Cerebellar cortex (tissue), 1 donor: ENCODE measurements around the gene DIO1.

Source experiments
- DNase-seq: peaks from one replicate; pipeline ENCODE4 v3.0.0-alpha.2; 2015; ENCODE audit warnings: low spot score

The DIO1 gene

DNA sequence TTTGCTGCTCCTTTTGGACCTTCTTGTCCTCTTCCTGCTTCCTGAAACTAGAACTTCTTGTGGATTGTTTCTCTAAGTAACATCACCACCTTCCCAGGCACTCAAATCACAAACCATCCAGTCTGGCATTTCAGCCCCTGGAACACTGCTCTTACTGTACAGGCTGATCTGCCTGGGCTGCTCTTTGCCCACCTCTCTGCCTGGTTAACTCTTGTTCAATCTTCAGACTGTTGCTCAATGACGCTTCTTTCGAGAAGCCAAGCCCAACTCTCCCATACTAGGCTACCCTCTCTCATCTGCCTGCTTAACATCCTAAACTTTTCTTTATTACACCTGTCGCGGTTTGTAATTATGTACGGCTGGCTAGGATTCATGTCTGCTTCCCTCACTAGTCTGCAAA is 657 bp downstream of the DIO1 start:
- no peak for DNase-seq

DNA sequence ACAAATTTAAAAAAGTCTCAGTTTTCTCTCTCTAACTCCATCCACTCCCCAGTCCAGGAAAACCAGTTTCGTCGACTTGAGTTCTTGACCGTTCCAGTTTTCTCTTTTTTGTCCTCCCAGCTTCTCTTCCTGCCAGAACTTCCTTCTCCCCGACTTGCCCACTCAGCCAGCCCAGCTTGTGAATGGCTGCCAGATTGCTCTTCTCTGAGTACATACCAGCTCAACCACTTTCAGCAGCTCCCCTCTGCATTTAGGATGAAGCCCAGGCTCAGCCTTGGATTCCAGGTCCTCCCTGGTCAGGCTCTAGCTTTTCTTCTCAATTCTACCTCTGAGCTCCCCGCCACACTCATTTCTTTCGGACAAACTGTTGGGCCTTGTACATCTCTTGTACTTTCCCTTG is 1.4 kb downstream of the DIO1 start:
- no peak for DNase-seq

DNA sequence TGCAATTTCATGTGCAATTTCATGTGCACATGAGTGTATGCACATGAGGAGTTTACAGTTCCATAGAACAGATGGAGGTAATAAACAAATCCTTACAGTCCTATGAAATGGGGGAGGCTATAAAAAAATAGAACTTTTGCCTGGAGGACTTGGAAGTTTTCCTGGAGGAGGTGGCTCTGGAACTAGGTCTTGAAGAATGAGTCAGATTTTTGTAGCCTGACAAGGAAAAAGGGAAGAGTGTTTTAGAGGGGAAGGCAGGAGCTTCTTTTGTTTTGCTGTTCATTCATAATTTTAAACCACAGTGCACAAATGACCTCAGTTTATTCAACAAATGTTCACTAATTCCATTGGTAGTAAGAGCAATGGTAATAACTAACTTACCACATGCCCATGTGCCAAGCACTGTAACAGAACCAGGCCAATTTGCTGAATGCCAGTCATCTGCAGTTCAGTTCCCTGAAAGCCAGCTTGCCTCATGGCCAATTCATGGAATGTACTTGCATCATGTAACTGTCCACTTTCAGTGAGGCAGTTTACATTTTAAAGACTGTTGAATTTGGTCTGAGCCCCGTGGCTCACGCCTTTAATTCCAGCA is 2.7 kb downstream of the DIO1 start:
- DNase-seq: no peak

DNA sequence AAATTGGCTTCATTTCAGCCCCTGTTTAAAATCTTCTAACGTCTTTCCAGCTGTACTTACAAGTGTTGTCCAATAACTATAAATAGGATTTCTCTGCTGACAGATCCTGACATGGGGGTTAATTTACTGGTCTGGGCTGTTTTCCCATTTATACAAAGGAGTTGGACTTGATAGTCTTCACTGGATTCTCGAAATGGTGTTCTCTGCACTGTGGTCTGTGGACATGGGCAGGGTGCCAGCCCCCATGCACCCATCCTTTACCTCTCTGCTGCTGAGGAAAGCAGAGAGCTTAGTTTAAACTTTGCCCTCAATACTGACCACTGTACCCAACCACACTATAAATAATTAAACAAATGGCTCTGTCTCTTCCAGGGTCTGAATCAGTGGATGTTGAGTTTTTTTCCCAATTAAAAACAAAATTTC is 5.2 kb downstream of the DIO1 start:
- no peak for DNase-seq

DNA sequence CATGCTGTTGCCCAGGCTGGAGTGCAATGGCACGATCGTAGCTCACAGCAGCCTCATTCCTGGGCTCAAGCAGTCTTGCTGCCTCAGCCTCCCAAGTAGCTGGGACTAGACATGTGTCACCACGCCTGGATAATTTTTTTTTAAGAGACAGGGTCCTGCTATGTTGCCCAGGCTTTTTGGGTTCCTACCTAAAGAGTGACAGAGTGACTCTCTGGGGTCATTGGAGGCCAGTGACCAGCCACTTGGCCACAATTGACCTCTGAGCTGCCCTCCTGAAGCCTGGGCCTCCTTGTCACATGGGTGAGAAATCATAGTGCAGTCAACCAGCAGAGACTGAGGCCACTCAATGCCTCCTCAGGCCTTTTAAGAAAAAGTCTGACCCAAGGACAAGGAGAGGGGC is 5.7 kb downstream of the DIO1 start:
- no peak for DNase-seq

DNA sequence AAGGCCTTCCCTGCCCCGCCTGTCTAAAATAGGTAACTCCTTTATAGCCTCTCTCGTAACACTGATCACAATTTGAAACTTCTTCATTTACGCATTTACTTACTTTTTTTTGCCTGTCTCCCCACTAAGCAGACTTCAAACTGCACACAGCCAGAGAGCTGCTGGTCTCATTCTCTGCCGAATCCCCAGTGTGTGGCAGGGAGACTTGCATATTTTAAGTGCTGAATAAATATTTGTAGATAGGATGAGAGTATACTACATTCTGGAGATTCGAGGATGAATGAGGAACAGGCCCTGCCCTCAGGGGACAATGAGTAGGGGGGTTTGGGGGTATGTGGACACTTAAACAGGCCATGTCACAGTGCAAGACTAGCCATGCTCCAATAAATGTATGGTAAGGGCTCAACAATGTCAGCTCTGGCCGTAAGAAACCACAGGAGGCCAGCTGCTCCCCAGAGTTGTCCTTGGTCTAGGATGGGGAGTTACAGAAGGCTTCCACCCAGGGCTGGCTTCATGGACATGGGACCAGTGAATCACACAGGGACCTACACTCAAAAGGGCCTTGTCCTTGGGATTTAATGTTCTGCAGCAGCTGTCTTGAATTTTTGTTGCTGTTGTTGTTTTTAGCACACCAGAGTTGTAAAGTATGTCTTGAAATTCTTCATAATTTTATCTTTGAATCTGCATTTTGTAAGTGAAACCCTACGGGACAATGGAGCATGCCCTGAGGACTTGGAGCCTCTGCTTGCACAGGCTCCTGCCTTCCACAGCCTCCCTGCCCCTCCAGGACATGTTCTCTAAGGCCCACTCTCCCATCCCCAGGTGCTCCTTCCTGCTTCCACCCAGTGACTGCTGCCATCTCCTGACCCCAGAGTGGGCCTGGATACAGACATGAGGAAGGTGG is 8.5 kb downstream of the DIO1 start:
- no peak for DNase-seq

DNA sequence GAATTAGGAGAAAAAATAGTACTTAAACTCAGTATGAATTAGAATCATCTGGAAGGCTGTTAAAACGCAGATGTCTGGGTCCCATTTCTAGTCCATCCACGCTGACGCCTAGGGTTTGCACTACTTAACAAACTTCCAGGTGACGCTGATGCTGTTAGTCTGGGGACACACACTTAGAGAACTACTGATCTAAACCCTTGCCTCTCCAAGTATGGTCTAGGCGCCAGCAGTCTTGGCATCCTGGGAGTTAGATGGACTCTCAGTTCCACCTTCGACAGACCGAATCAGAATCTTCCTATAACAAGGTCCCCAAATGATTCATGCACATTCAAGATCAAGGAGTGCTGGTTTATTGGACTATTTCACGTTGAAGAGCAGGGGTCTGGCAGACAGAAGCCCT is 11.5 kb downstream of the DIO1 start:
- no peak for DNase-seq

DNA sequence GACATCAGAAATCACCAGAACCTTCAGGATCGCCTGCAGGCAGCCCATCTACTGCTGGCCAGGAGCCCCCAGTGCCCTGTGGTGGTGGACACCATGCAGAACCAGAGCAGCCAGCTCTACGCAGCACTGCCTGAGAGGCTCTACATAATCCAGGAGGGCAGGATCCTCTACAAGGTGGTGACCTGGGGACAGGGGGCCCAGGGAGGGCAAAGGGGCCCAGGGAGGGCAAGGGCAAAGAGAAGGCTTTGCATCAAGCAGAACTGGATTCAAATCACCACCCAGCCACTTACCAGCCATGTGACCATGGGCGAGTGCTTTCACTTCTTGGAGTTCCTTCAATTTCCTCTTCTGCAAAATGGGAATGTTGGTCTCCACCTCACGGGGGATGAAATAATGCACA is 12.1 kb downstream of the DIO1 start:
- no peak for DNase-seq

DNA sequence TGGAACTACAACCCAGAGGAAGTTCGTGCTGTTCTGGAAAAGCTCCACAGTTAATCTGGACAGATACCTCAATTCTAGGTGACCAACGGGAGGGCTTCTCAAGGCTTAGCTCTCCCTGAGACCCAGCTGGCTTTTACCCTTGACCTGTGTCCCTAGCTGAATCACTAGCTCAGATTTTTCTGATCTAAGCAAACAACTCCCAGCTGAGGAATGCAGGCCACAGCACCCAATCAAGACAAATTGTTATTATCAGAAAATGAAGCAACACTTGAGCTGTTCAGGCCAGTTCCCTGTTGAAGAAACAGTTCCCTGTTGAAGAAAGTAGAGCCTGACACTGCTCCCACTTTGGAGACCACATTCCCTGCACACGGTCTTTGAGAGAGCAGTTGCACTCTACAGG is 16.0 kb downstream of the DIO1 start:
- no peak for DNase-seq

DNA sequence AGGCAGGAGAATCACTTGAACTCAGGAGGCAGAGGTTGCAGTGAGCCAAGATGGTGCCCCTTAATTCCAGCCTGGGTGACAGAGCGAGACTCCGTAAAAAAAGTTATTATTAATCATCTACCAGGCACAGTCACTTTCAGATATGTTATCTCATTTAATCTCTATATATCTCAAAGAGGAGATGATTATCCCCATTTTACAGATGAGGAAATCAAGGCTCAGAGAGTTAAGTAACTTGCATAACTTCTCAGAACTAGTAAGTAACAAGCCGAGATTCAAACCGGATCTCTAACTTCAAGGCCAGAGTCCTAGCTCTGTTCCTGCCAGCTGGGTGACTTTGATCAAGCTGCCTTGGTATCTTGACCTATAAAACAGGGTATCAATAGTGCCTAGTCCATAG is 17.5 kb downstream of the DIO1 start:
- DNase-seq: no peak

DNA sequence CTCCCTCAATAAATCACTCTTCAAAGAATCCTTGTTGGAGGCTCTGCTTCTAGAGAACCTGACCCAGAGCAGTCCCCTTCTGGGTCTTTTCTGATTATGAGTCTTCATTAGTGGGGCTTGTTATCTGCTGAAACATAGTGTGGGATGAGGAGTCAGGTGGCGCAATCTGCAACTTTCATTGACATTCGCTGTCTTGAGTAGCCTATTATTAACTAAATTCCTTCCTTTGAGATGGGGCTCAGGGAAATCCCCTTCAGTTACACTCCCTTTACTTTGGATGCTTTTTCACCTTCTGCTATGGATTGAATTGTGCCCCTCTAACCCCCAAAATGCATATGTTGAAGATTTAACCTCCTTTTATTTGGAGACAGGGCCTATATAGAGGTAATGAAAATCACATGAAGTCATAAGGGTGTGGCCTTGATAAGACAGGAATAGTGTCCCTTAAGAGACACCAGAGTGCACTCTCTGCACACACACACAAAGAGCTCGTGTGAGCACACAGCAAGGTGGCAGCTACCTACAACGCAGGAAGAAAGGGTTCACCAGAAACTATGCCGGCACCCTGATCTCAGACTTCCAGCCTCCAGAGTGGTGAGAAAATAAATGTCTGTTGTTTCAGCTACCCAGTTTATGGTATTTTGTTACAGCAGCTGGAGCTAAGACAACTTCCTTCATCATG is 19.5 kb downstream of the DIO1 start:
- no peak for DNase-seq

DNA sequence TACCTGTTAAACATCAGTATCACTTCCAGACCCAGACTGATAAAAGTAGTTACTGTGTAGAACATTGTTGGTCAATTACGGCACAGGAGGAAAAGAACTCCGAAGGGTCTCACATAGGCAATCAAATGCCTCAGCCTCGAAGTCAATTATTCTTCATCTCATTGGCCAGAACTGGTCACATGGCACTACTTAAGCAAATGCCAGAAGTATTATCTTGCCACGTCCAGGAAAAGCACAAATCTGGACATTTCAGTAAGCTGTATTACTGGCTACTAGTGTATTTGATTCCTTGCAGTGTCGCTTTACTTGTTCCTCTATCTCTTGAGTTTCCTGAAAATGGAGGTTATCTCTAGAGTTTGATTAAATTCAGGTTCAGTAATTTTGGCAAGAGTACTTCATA is 24.4 kb downstream of the DIO1 start:
- DNase-seq: no peak

DNA sequence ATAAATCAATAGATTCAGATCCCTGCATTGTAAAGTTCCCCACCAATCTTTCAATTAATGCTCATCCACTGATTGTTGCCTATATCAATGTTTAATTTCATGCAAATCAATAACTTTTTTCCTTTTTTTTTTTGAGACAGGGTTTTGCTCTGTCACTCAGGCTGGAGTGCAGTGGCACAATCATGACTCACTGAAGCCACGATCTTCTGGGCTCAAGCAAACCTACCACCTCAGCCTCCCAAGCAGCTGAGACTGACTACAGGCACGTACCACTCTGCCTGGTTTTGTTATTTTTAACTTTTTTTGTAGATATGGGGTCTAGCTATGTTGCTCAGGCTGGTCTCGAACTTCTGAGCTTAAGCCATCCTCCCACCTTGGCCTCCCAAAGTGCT is 25.7 kb downstream of the DIO1 start:
- no peak for DNase-seq

DNA sequence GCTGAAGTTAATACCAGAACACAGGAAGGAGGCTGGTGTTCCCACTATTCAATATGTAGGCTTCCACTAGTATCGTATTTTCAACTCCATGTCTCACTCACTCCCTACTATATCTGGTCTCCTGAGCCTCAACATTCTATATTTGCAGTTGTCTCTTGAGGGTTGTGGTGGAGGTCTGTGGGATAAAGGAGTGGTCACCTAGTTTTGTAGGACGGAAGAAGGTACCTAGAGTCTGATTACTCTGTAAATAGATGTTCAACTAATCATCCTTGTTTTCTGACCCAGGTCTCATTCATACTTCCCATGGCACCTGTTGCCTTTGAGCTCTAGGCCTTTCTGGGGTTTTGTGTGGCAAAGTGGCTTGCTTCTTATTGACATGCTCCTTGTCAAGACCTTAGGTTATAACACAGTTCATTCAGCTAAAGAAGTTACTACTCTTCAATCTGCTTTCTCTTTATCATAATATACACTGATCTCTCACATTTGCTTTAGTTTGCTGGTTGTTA is 33.4 kb downstream of the DIO1 start:
- DNase-seq: no peak

DNA sequence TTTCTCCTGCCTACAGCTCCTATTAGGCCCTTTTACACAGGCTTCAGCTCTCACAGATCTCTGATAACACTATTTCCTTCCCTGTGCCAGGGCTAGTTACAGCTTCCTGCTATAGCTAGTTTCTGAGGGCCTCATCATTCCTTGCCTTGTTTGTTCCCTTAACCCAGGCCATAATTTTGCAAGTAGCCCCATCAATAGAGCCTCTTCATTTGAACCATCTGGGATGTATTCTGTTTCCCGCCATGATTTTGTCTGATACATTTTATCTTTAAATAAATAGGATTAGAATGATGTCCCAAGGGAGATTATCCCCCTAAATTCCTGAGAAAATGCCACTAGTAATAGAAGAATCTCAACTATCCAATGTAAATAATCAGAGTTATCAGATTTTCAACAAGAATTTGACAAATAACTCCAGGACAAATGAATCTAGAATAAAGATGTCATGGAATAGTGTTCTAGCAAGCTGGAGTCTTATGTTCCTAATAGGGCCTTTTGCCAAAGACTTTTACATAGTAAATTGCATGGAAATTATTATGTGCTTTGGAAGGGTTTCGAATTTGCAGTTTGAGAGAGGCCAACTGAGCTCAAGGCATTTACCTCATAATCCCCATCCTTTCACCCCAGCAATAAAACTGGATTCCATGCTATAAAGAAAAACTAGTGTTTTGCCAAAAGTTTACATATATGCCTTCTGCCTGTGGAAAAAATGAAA is 35.4 kb downstream of the DIO1 start:
- DNase-seq: no peak

DNA sequence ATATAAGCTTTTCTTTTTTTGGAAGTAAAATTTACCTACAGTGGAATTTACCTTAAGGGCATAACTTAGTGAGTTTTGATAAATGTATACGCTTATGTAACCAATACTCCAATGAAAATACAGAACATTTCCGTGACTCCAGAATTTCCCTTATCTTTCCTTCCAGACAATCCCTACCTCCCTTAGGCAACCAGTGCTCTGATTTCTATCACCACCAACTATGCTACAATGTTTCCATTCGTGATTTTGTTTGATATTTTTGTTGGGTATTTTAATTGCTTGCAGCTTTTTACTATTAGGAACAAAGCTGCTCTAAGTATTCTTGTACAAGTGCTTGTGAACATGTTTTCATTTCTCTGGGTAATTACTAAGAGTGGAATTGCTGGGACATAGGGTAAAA is 36.9 kb downstream of the DIO1 start:
- no peak for DNase-seq

DNA sequence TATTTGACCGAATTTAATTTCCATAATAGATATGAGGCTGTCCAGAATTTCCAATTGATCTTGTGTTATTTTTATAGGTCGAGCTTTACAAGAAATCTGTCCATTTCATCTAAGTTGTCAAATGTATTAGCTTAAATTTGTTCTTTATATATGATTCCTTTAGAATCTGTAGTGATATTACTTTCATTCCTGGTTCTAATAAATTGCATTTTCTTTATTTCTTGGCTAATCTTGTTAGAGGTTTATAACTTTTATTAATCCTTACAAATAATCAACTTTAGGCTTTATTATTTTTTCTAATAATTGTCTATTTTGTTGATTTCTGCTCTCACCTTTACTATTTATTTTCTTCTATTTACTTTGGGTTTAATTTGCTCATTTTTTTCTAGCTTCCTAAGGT is 37.5 kb downstream of the DIO1 start:
- DNase-seq: no peak

DNA sequence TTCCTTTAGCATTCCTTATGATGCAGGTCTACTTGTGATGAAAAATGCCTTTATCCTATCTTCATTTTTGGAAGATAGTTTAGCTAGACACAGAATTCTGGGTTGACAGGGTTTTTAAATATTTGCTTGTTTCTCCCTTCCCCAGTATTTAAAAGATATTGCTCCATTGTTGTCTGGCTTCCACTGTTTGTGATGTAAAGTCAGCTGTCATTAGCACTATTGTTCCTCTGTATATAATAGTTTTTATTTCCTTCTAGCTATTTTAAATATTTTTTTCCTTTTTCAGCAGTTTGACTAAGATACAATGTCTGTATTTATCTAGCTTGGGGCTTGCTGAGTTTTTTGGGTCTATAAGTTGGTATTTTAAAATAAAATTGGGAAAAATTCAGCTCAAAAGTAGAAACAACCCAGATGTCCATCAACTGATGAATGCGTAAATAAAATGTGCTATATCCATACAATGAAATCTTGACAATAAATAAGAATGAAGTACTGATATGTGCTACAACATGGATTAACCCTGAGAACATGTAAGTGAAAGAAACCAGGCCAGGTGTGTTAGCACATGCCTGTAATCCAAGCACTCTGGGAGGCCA is 40.3 kb downstream of the DIO1 start:
- DNase-seq: no peak

DNA sequence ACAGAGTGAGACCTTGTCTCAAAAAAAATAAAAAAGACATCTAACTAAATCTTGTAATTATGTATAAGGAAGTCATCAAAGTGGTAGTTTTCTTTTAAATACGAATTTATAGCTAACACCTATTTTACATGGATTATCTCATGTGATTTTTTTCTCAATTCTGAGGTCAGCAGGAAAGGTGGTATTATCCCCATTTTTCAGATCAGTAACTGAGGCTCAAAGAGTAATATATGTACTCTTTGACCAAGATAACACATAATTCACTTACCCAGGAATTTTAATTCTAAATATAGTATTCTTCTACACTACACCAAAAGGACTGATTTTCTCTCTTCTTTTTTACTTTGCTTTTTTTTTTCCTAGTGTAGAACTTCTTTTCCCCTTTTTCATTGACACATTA is 42.4 kb downstream of the DIO1 start:
- DNase-seq: no peak

DNA sequence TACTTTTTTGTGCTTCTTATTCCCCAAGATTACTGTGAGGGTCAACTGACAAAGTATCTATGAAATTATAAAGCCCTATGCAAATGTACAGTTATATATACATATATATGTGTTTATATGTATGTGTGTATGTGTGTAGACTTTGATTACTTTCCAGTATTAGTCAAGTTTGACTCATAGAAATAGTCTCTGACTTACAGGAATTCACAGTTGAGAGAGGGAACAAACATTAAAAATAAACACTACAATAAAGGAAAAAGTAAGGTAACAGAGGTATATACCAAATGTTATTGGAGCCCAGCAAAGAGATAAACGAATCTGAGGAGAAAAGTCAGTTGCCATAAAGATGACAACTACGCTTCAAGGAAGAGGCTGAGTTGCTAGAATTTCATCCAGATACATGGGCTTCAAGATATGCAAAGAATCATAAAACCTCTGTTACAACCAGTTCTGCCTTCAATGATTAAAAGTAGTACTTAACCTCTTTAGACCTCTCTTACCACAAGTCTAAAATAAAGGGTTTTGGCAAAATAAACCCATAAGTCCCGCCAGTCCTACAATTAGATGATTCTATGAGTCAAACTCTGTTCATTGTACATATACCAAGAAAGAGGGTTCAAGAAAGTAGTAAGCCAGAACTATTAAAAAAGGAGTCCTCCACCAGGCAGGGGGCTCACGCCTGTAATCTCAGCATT is 44.3 kb downstream of the DIO1 start:
- no peak for DNase-seq
